Measurements from ENCODE around the gene FAM76A. TPM values are rescaled to one million over a fixed set of nuclear protein-coding genes. Genes with fewer than 3 reads are reported as not detected.

Gene FAM76A
- total RNA-seq, 1 experiment from 2014 or later, result 9.6 TPM

GRCh38 chr1:27710574-27710973 is 15.2 kb upstream of the FAM76A start:
- POLR2A ChIA-PET, result no interaction called here
- BruUV-seq (replicated peaks), result no TSS peak

More at GRCh38 chr1:27710574-27710973, 15.2 kb upstream of the FAM76A start:
- no peak for DNase-seq (ENCODE audit: low read depth, low spot score)
- Histone ChIP-seq H3K4me1 (ENCODE audit: control insufficient read depth in 1 of 2, insufficient read depth in 2 of 2, low read length in 2 of 2) (no peaks in the 10 kb centered on the region), H3K27me3 (ENCODE audit: insufficient read depth, low read length) (no peaks in the 10 kb centered on the region), H2AFZ (ENCODE audit: low read depth, low read length, poor library complexity, severe bottlenecking) (no peak overlapping the region), H3K9ac (ENCODE audit: low read length) (no peak overlapping the region), H4K20me1 (ENCODE audit: insufficient read depth) (no peaks in the 10 kb centered on the region), H3K4me2 (ENCODE audit: low read length) (no peak overlapping the region), H3K36me3 (ENCODE audit: control insufficient read depth in 1 of 2, insufficient read depth in 2 of 2, low read length in 2 of 2) (no peaks in the 10 kb centered on the region), H3K9me3 (ENCODE audit: control insufficient read depth in 1 of 2, insufficient read depth in 1 of 2, low read depth in 1 of 2, low read length in 2 of 2) (no peaks in the 10 kb centered on the region), H3K4me3 (replicated peaks in 1 of 2; ENCODE audit: low read depth in 1 of 2, low read length in 2 of 2) (no peak overlapping the region), H3K27ac (ENCODE audit: low read depth, low read length) (no peak overlapping the region), H3K79me2 (ENCODE audit: insufficient read depth, low read length) (no peaks in the 10 kb centered on the region), H3K9me2 (ENCODE audit: insufficient read depth) (no peaks in the 10 kb centered on the region)
- ATAC-seq, result no peak
- ChIA-PET CTCF (no interaction called here), RAD21 (ENCODE audit: low non-redundant PET in 1 of 2, low total read pairs in 2 of 2, uncharacterized antibody in 2 of 2, unreplicated experiment in 2 of 2) (no interaction called here)
- intact Hi-C loops (cut with micrococcal nuclease), result no loop called here
- no peak for TF ChIP-seq RAD21 (IDR thresholded peaks at IDR 0.05; ENCODE audit: low read depth)
- no peak for TF ChIP-seq SRF (IDR thresholded peaks at IDR 0.05; ENCODE audit: low read depth)
- no peak for TF ChIP-seq ATF3 (IDR thresholded peaks at IDR 0.05)
- TF ChIP-seq POLR2AphosphoS5 (IDR thresholded peaks at IDR 0.05; ENCODE audit: low read depth, low read length), result no peak
- no peak for TF ChIP-seq CEBPB (IDR thresholded peaks at IDR 0.05; ENCODE audit: low read depth)
- no peak for TF ChIP-seq EZH2phosphoT487 (IDR thresholded peaks at IDR 0.05; ENCODE audit: borderline replicate concordance)
- TF ChIP-seq REST (IDR thresholded peaks at IDR 0.05; ENCODE audit: low read depth), result no peak
- no peak for TF ChIP-seq ZBTB33 (IDR thresholded peaks at IDR 0.05; ENCODE audit: extremely low read depth, insufficient replicate concordance, low read length)
- TF ChIP-seq ZFX (IDR thresholded peaks at IDR 0.05), result no peak
